ENCODE data around the gene PP2D1. TPM values are rescaled to one million over a fixed set of nuclear protein-coding genes. Genes with fewer than 3 reads are reported as not detected.
"Not testable (repeated sequence)": the region's sequence is repeated elsewhere in the genome, so short reads cannot be mapped to it uniquely, and the experiment has no call there.

The PP2D1 gene
- total RNA-seq, 1 donor from 2014 or later: not detected

DNA sequence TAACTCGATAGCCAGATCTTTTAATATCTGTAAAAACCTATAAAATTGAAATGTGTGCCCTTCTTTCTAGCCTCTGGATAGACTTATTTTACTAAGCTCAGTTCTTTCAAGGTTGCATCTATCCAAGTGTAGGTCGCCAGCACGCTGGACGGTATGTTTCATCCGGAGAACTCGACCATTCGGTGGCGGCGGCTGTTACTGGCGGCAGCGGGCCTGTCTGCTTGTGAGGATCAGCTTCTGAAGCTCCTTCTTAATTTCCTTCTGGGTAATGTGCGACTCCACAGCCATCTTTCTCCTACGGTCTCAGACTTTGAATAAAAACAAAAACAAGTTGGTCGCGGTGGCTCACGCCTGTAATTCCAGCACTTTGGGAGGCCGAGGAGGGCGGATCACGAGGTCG, 4.1 kb downstream of the PP2D1 start:
- no peak overlapping the region for H3K4me3 ChIP-seq (ENCODE audit: low read depth, low read length)
- TF ChIP-seq, protein P1, sequence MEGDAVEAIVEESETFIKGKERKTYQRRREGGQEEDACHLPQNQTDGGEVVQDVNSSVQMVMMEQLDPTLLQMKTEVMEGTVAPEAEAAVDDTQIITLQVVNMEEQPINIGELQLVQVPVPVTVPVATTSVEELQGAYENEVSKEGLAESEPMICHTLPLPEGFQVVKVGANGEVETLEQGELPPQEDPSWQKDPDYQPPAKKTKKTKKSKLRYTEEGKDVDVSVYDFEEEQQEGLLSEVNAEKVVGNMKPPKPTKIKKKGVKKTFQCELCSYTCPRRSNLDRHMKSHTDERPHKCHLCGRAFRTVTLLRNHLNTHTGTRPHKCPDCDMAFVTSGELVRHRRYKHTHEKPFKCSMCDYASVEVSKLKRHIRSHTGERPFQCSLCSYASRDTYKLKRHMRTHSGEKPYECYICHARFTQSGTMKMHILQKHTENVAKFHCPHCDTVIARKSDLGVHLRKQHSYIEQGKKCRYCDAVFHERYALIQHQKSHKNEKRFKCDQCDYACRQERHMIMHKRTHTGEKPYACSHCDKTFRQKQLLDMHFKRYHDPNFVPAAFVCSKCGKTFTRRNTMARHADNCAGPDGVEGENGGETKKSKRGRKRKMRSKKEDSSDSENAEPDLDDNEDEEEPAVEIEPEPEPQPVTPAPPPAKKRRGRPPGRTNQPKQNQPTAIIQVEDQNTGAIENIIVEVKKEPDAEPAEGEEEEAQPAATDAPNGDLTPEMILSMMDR (conservative IDR thresholded peaks at IDR 0.05; ENCODE audit: low read depth, low read length): no peak
- no peak for DNase-seq (ENCODE audit: low read depth)

DNA sequence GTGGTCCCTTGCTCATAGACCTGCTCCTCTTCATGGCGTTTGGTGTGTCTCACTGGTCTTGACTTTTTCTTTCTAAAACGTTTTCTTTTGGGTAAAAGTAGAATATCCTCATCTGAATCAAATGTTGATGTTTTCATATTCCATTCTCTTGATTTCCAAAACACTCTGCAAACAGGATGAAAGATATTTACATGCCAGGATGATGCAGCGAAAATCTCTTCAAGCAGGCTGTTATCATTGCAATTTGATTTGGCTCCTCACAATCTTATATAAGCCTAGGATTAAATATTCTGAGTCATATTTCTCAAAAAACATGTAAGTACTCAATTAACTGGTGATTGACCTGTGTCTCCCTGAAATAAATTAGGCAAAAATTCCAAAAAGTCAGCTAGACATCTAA, 10.1 kb downstream of the PP2D1 start:
- DNase-seq (ENCODE audit: low read depth): no peak
- TF ChIP-seq, protein P1 (conservative IDR thresholded peaks at IDR 0.05; ENCODE audit: low read depth, low read length): no peak

DNA sequence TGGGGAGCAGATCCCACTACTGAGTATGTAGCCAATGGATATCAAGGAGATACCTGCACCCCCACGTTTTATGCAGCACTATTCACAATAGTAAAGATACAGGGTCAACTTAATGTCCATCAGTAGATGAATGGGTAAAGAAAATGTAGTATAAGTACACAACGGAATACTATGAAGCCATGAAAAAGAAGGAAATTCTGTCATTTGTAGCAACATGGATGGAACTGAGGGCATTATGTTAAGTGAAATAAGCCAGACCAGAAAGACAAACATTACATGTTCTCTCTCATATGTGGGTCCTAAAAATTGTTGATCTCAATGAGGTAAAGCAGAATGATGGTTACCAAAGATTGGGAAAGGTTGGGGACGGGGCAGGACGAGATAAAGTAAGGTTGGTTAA, 14.6 kb downstream of the PP2D1 start:
- DNase-seq (ENCODE audit: low read depth): no peak
- TF ChIP-seq, protein P1 (conservative IDR thresholded peaks at IDR 0.05; ENCODE audit: low read depth, low read length): no peak
- H3K4me3 ChIP-seq (ENCODE audit: low read depth, low read length): no peak overlapping the region

More for the DNA sequence above, 10.1 kb downstream of the PP2D1 start:
- no peak overlapping the region for H3K4me3 ChIP-seq (ENCODE audit: low read depth, low read length)

DNA sequence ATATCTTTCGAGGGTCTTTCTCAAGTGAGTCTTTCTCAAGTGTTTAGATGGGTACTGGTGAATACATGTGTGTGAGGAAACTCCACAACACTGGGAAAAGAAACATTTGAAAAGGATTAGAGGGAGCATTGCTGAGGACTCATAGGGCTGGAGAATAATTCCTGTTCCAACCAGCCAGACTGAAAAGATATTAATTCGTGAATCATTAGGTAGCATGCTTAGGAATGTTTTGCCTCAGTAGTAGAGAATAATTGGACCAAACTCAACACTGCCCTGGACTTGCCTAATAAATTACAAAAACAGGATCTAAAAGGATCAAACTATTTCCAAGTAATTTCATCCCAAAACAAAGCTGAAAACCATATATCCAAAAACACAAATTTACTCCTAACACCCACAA, 17.3 kb downstream of the PP2D1 start:
- DNase-seq (ENCODE audit: low read depth): no peak

DNA sequence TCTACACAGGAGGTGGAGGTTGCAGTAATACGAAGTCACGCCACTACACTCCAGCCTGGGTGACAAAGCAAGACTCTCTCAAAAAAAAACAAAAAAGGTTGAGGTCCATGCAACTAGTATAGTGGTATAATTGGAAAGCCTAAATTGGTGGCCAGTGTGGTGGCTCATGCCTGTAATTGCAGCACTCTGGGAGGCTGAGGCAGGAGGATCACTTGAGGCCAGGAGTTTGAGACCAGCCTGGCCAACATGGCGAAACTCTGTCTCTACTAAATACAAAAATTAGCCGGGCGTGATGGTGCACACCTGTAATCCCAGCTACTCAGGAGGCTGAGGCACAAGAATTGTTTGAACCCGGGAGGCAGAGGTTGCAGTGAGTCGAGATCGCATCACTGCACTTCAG, 23.2 kb downstream of the PP2D1 start:
- H3K4me3 ChIP-seq (ENCODE audit: low read depth, low read length); DNase-seq (ENCODE audit: low read depth): not testable (repeated sequence)

More for the DNA sequence above, 17.3 kb downstream of the PP2D1 start:
- TF ChIP-seq, protein P1 (conservative IDR thresholded peaks at IDR 0.05; ENCODE audit: low read depth, low read length): no peak
- H3K4me3 ChIP-seq (ENCODE audit: low read depth, low read length): no peak overlapping the region

DNA sequence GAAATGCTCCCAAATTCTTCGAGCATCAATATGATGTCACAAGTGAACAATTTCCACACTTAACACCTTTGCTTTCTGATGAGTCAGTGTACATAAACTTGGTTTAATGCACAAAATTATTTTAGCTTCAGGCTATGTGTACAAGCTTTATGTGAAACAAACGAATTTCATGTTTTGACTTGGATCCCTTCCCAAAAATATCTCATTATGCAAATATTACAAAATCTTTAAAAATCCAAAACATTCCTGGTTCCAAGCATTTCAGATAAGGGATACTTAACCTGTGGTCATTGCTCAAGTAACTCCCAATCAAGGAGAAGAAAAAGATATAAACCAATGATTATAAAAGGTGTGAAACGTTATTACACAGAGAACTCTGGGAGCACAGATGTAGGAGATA, 40.0 kb downstream of the PP2D1 start:
- H3K4me3 ChIP-seq (ENCODE audit: low read depth, low read length): no peak overlapping the region
- TF ChIP-seq, protein P1 (conservative IDR thresholded peaks at IDR 0.05; ENCODE audit: low read depth, low read length): no peak
- no peak for DNase-seq (ENCODE audit: low read depth)

DNA sequence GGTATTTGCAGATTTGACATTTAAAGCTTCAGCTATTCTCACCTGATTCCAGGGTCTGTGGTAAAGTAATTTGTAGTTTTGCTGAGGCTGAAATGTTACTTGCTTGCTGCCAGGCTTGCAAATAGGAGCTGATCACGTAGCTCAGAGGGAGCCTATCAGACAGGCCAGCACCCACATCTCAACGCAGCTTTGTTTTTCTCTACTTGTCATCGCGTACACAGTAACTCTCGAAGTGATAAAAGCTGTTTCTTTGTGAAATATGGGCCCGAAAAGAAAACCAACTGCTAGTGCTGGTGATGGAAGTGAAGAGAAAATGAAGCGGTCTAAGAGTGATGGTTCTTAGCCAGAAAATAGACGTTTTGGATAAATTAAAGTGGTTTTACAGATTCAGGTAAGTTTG, 41.7 kb downstream of the PP2D1 start:
- TF ChIP-seq, protein P1 (conservative IDR thresholded peaks at IDR 0.05; ENCODE audit: low read depth, low read length): no peak
- no peak overlapping the region for H3K4me3 ChIP-seq (ENCODE audit: low read depth, low read length)
- DNase-seq (ENCODE audit: low read depth): no peak

DNA sequence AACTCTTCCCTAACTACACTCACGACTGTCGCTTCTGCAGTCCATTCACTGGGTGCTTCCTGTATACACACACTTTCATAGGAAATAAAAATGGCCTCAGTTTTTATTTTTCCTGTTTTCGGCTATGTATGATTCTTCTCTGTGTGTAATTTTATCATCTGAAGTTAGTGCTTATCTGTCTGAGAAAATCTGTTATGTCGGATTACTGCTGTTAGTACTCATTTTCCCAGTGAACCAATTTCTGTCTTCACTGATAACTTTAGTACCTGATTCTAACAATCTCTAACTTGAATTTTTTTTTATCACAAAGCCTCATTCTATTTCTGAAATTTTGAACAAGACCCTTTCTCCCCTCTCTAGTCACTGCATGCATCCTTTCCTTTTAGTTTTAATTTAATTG, 44.3 kb downstream of the PP2D1 start:
- no peak overlapping the region for H3K4me3 ChIP-seq (ENCODE audit: low read depth, low read length)
- TF ChIP-seq, protein P1 (conservative IDR thresholded peaks at IDR 0.05; ENCODE audit: low read depth, low read length): no peak

More for the DNA sequence above, 44.3 kb downstream of the PP2D1 start:
- DNase-seq (ENCODE audit: low read depth): no peak

All from epithelial cell of proximal tubule (primary cell).